HG02678 (cell line): ENCODE data around the gene CORO7.

Experiments used
- ATAC-seq: cut with Tn5 transposase; IDR thresholded peaks from one replicate; pipeline ENCODE4 v1.9.1; 2021; ENCODE audit warnings: mild to moderate bottlenecking, moderate library complexity; ENCODE audit not compliant: unreplicated experiment

CORO7 gene

DNA sequence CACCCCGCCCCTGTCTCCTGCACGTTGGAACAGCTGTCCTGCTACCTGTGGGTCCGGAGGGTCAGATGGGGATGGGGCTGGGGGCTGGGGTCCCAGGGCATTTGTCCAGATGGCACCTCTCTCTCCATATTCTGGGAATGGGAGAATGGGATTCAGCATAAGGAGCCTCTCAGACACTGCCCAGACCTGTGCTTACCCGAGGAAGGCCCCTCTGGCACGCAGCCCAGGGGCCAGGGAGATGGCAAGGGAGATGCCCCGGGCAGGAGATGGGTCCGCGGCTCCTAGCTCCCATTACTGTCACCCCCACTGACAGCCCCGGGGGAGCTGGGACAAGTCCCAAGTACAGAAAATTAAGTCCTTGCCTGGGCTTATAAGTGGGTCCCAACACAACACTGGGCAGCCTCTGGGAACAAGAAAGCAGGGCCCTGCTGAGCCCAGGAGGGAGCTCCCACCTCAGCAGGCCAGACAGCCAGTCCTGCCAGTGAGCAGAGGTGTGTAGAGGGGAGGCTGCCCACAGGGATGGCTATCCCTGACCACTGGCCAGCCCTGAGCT is 43.0 kb downstream of the CORO7 start:
- ATAC-seq: no peak

- no peak for ATAC-seq
These were observed 43.6 kb downstream of the CORO7 start for GRCh38 chr16:4372578-4373355.

- ATAC-seq: peak; percentile 40
These were observed 44.3 kb downstream of the CORO7 start for GRCh38 chr16:4372001-4372577.

DNA sequence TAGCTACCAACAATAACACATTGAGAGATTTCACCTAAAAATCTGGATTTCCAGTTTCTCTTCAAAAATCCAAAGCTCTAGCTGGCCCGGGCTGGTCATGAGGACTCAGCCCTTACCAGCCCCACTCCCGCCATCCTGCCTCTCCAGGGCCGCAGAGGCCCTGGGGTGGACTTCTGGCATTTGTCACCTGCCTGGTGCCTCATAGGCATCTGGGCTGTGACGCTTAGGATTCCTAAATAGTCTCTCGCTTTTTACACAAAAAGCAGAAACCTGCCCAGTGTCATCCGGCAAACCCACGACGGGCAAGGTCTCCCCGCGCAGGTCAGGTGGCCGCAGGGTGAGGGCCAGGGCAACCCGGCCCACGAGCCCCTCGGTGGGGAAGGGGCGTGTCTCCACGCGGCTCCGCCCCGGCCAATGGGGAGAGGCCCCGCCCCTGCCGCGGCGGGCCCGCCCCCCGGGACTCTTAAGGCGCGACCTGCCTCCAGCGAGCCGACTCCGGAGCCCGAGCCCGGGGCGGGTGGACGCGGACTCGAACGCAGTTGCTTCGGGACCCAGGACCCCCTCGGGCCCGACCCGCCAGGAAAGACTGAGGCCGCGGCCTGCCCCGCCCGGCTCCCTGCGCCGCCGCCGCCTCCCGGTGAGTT is 44.9 kb downstream of the CORO7 start, which contains the start of gene VASN:
Gene VASN, plus strand, starts transcription at position 492 of the 644 bp plus-strand sequence. CDS start 9,030 bp downstream, outside the sequence.
- peak; percentile 68 for ATAC-seq

DNA sequence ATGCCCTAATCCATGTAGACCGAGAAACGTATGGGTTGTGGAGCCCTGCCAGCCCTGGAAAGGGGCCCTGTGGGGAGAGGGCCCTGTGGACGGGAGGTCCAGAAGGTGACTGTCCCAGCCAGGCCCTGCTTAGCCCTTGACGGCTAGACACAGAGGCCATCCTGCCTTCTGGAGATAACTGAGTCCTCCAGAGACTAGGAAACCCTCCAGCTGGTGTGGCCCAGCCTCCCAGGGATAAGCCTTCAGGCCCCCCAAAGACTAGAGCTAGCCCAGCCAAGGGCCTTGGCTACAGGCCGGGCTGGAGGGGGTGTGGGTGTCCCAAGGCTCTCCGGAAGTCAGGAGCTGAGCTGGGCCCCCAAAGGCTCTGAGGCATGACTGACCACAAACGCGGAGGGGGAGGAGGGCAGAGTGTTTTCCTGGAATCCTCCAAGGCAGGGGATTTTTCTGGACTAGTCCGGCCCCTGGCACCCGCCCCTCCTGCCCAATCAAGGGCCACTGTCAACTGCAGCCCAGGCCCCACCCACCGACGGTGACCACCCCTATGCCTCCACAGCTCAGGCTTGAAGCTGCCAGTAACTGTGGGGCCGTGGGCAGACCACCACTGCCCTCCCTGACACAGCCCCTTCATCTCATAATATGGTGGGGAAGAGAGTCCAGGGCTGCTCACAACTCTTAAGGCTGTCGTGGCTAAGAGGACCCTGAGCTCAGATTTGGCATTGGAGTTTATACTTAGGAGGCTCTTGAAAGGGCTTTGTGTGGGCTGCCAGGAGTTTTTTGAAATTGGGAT is 45.6 kb downstream of the CORO7 start:
- no peak for ATAC-seq

DNA sequence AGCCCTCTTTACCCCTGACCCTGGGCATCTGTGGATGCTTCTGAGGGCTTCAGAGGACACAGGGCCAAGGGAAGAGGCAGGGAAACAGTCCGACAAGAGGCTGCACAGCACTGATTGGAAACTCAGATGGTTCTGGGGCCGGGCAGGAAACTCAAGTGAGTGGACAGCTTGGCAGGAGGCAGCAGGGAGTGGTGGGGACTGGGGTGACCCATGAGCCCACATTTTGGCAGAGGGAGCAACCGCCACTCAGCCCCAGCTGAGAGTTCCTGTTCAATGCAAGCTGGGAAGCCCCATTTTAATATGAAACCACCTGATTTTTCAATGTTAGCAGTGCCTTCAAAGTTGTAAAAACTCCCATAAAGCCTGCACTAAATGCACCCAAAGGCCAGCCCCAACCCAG is 46.2 kb downstream of the CORO7 start:
- ATAC-seq: no peak

- no peak for ATAC-seq
These were observed 47.2 kb downstream of the CORO7 start for GRCh38 chr16:4369007-4369733.

GRCh38 chr16:4367393-4367856 is 49.0 kb downstream of the CORO7 start:
- ATAC-seq: no peak

- no peak for ATAC-seq
These were observed 50.4 kb downstream of the CORO7 start for GRCh38 chr16:4366016-4366415.

DNA sequence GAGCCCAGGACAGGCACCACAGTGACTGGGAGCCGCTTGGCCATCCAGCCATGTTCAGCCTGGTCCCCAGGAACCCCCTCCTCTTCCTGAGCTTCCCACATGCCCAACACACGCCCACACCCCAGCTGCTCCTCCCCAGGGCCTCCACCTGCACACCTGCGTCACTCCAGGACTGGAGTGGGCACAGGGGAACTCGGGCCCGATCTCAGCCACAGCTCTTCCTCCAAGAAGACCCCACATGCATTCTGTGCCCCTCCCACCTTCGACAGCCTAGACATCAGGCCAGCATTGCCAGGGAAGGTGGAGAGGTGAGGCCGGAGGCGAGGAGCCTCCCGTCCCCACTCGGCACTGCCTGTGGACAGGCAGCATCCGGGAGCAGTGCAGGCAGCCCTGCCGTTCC is 50.8 kb downstream of the CORO7 start:
- no peak for ATAC-seq

DNA sequence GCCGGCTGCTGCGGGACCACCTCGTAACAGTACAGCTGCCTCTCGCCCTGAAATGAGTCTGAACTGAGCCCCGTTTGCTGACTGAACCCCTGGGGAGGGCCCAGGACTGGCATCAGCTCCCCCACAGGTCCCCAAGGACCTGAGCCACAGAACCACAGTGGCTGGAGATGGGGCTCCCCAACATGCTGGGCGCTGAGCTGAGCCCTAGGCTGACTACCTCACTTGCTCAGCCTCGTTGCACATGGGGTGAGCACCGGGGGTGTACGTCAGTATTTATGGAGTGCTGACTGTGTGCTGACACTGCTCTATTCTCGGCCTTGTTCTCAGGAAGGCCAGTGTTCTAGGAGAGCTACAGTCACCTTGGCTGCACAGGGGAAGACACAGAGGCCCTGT is 51.4 kb downstream of the CORO7 start:
- no peak for ATAC-seq

DNA sequence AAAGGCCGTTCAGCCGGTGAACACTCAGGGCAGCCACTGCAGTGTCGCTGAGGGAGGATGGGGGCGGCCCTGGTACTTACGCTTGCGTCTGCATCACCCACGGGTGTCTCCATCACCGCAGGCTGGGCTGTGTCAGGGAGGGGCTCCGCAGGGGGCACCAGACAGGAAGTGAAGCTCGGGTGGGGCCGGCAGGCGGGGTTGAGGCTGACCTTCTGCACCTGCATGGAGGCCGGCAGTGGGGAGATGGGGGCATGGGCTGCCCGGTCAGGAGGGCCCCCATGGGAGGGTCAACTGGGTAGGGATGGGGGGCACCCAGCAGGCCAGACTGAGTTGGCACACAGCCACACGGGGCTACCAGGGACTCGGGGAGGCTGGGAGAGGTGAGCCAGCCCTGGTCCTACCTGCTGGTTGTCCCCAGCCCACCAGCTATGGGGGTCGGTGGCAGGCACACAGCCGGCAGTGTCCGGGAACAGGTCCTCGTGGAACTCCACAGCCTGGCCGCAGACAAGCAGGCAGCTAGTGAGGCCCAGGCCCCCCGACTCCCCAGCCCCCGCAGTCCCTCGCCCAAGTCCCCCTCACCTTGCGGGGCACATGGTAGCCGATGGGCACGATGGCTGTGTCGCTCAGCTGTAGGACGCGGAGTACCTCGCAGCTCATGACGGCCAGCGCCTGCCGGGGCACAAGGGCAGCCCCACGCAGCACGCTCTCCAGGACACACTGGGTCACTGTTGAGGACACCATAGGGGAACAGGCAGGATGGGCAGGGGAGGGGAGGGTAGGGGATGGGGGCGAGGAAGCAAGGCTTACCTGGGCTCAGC is 52.0 kb downstream of the CORO7 start:
- ATAC-seq: no peak

- ATAC-seq: no peak
These were observed 53.8 kb downstream of the CORO7 start for GRCh38 chr16:4362476-4363135.

- ATAC-seq: no peak
These were observed 54.5 kb downstream of the CORO7 start for GRCh38 chr16:4361944-4362311.

DNA sequence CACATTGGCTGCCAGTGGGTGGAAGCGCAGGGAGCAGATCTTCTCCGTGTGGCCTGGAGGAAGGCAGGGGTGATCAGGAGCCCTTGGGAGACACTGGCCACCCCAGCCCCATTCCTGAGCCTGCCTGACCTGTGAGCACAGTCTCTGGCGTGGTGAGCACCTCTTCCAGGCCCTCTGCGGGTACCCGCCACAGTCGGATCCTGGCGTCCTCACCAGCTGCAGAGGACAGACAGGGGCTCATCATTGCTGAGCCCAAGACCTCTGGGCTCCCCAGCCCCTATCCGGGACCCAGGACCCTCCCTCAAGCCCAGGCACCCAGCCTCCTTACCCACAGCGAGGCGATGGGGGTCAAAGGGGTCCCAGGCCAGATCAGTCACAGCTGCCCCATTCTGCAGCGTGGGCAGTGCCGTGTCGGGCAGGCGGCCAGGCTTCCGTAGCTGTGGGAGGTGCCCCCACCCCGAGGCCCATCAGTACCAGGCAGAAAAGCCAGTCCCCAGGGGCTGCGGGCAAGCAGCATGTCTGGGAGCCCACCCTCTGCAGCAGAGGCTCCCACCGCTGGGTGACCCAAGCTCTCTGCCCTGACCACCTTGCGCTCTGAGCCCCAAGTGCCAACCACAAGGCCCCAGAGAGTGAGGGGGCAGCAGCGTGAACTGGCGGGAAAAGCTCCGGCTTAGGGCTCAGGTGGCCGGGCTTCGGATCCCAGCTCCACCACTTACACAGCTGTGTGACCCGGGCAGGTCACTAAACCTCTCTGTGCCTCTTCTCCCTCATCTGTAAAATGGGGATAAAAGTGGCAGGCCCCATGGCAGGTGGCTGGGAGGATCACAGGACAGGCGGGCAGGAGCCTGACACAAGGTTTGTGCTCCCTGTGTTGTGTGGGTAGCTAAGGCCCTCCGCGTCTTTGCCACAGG is 55.1 kb downstream of the CORO7 start:
- no peak for ATAC-seq

DNA sequence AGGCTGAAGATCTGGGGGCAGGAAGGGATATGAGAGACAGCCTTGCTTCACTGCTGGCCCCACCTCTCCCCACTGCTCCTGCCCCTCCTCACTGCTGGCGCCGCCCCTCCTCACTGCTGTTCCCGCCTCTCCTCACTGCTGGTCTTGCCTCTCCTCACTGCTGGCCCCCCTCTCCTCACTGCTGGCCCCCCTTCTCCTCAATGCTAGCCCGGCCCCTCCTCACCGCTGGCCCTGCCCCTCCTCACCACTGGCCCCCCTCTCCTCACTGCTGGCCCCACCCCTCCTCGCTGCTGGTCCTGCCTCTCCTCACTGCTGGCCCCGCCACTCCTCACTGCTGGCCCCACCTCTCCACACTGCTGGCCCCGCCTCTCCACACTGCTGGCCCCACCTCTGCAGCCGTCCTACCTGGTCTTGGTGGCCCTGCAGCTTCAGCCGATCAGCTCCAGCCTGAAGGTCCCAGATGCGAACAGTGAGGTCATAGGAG is 55.8 kb downstream of the CORO7 start:
- no peak for ATAC-seq

DNA sequence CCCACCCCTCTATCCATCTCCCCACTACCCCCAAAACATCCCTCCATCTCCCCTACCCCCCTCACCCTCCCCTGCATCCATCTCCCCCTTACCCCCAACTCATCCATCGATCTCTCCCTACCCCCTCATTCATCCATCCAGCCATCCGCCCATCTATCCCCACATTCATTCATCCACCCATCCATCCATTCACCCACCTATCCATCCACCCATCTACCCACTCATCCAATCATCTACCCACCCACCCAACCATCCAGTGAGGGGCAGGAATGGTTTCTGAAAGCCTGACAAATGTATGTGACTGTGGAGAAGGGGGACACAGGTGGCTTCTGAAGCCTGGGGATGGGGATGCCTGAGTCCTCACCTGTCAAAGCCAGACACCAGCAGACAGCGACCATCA is 56.5 kb downstream of the CORO7 start:
- ATAC-seq: no peak
